8988T (cell line): Measurements from ENCODE around the gene DAPK2.

Source experiments
- DNase-seq: peaks from one replicate; pipeline ENCODE4 v3.0.0; 2011

The DAPK2 gene

GRCh38 chr15:64052925-64053491, 6.7 kb upstream of the DAPK2 start:
- no peak for DNase-seq

GRCh38 chr15:64051407-64052259, 5.3 kb upstream of the DAPK2 start:
- DNase-seq = no peak

DNA sequence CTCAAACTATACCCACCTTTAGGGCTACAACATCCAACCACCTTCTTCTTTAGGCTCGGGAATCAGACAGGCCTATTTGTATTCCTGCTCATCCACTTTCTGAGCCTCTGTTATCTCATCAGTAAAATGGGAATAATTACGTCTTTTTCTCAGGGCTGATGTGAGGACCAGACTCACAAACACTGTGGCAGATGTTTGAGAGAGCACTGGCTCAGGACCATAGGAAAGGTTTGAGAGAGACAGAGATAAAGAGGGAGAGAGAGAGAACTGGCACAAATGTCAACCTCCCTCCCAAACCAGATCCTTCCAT, 4.8 kb upstream of the DAPK2 start:
- no peak for DNase-seq

DNA sequence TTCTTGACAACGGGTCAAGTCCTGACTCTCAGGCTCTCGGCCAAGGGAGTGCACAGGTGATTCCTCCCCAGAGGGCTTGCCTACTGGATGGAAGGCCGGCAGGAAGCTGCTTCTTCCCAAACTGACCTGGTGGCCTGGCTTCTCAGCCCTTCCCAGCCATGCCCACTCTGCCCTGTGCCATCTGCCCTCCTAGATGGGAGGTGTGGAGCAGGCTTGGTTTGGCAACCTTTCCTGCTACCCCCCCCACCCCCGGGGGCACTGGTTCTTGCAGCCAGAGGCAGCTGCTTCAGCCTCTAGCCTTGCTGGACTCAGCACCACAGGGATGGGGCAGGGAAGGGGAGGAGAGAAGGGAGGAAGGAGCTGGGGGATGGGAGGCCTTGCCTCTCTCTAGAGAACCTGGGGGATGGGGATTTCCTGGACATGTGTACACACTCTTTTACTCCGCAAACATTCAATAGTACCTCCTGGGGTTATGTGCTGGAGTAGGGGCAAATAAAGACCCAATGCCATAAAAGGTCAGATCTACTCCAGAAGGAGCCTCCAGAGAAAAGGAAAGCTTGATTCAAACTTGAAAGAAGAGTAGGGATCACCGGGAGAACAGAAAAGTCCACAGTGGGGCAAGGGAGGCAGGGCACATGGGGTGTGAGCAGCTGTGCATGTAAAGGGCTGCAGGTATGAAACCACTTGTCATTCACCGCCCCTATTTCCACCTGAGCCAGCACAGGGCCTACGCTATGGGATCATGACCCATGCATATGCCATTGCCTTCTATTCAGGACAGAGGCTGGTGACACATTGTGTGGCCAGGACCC, 4.2 kb upstream of the DAPK2 start:
- no peak for DNase-seq

GRCh38 chr15:64048781-64049460, 2.6 kb upstream of the DAPK2 start:
- no peak for DNase-seq

DNA sequence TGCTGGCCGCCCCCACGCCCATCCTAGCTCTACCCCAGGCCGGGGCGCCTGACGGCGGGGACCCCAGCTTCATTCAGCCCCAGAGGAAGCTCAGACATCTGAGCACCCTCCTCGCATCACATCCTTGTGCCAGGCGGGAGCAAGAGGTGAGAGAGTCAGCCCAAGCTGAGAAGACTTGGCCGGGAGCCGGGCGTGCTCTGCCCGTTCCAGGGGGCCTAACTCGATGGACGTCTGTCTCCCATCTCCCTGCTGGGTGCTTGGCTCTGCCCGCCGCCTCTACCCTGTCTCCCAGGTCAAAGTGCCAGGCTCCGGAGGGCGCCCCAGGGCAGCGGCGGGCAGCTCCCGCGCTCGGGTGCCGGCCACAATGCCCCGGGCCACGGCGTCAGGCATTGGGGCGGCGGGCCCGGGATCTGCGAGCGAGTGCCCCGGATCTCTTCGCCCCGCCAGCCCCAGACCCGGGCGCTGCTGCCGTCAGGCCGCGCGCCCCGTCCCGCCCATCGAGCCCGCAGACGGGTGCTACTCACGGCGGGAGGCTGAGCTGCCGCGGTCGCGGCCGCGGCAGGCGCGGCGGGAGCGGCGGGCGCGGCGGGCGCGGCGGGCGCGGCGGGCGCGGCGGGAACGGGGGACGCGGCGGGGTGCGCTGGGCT, 388 bp downstream of the DAPK2 start:
- DNase-seq = peak; percentile 59

- DNase-seq = no peak
These were observed 1.2 kb downstream of the DAPK2 start for GRCh38 chr15:64045101-64045435.

- no peak for DNase-seq
These were observed 1.8 kb downstream of the DAPK2 start for GRCh38 chr15:64044300-64045100.

GRCh38 chr15:64038878-64039610, 7.2 kb downstream of the DAPK2 start:
- no peak for DNase-seq

DNA sequence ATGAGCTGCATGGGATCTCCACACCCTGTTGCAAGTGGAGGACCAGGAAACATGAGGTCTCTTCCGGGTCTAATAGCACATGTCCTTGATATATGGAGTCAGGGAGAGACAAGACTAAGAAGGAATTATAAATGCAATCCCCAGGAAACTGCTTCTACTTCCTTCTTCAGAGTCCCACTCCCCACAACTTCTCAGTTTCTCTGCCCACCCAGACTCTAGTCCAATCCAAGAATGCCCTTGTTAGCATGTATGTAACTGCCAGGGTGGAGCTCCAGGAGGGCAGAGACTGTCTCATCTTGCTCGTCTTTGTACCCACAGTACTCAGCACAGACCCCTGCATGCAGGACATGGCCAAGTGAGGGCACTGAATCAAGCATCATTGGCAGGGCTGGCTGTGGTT, 8.3 kb downstream of the DAPK2 start:
- DNase-seq = no peak

GRCh38 chr15:64037116-64037515, 9.2 kb downstream of the DAPK2 start:
- no peak for DNase-seq

DNA sequence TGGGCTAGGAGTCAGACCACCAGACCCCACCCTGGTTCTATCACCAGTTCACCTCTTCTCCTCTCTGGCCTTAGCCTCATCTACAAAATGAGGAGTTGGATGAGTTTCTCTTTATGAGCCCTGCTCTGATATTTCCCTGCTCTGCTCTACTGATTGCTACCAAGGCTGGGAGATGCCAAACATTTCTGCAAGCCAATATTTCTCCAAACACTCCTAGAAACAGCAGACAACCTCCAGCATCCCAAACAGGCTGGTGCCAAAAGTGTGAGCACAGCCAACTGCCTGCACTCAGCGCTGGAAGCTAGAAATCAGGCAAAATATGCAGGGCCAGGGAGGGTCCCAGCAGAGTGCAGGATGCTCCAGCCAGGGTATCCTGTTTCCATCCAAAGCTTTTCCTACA, 10.8 kb downstream of the DAPK2 start:
- DNase-seq = no peak

GRCh38 chr15:64034519-64034918, 11.8 kb downstream of the DAPK2 start:
- no peak for DNase-seq

GRCh38 chr15:64032329-64032728, 14.0 kb downstream of the DAPK2 start:
- no peak for DNase-seq

GRCh38 chr15:64030123-64030522, 16.2 kb downstream of the DAPK2 start:
- no peak for DNase-seq

DNA sequence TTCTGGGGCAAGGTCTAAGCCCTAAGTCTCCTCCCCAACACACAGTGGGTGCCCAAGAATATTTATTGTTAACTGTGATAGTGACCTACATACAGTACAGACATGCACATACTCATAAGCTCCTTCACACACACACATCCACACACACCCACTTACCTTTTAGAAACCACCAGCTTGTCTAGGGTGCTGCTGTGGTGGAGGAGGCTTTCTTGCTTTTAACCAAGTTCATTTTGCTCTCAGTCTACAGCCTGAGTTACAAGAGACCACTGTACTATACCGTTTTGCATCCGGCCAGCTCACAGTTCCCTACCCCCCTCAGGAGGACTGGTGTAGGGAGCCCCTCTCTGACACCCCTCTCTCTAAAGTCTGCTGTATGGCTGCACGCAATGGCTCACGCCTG, 16.7 kb downstream of the DAPK2 start:
- DNase-seq = no peak

DNA sequence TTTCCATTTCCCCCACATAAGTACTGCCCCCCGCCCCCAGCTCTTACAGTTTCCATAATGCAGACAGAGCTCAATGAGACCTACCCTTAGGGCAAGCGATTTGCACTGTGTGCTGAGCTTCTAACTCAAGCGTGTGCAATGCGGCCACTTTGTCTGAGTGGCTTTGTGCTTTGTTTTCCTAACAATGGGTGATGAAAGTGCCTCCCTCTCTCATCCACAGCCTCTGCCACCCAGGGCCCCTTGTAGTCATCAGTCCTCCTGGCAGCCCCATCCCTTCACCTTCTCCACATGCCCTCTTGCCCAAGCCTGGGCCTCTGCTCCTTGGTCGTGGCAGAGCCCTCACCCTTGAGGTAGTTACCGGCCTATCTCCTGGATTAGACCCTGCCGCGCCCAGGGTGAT, 17.2 kb downstream of the DAPK2 start:
- no peak for DNase-seq

GRCh38 chr15:64026591-64026990, 19.7 kb downstream of the DAPK2 start:
- DNase-seq = no peak

DNA sequence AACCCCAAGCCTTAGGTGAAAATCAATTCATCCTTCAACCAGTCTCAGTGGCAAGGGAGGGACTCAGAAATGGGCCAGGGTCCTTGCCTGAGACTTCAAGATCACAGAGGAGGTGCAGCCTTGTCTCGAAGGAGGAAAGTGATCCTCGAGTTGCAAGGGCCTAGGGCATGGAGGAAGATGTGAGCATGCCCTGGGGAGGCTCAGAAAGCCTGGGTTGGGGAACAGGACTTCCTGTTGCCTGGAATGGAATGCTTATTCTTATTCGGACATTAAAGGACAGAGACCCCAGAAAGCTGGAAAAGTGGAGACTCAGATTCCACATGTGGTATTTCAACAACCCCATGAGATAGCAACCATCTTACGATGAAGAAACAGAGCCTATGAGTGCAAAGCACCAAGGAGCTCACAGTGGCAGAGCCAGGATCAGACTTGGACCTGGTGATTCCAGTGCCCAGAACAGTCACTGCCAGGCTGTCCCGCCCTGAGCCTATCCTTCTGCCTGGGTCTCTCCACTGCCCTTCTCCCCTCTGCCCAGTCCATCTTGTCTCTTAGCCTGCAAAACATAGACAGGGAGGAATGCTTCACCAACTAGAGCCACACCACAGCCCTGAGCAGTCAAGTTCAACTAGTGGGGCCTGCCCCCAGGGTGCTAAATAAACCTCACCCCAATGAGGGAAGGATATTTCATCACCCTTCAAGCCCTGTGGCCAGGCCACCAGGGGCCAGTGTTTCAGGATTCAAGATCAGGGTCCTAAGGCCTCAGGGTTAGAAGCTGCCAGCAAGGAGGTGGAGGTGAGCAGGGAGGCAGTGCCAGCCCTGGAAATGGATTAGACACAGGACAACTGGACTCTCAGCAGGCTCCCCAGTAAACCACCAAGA, 21.9 kb downstream of the DAPK2 start:
- no peak for DNase-seq

- DNase-seq = no peak
These were observed 23.1 kb downstream of the DAPK2 start for GRCh38 chr15:64023220-64023619.
